NCI-H82 treated with DMSO at 0.1 percent for 48 hours (cell line): ENCODE measurements around the gene LBX2.
A peak's percentile ranks its signal among the peaks of the same experiment; 100 is the strongest.

ENCODE experiments used
- DNase-seq: peaks from one replicate; lab custom pipeline; 2025; ENCODE audit not compliant: unreplicated experiment; lab: John Stamatoyannopoulos, UW

The LBX2 gene

GRCh38 chr2:74458132-74458937 lies 41.1 kb downstream of the LBX2 start, which contains the start of gene WBP1:
Gene WBP1, plus strand, starts transcription at chr2:74458438. Its CDS starts 165 bp downstream, at chr2:74458603.
- DNase-seq = peak; percentile 100

- peak; percentile 40 for DNase-seq
Measured at GRCh38 chr2:74457549-74458131, 41.8 kb downstream of the LBX2 start.

- no peak for DNase-seq
Measured at GRCh38 chr2:74457129-74457548, 42.3 kb downstream of the LBX2 start.

GRCh38 chr2:74454654-74455511 lies 44.5 kb downstream of the LBX2 start, which contains the start of gene INO80B:
Gene INO80B, plus strand, starts transcription at chr2:74455087. Its CDS starts 30 bp downstream, at chr2:74455117.
- DNase-seq = peak; percentile 98

- DNase-seq = no peak
Measured at GRCh38 chr2:74450570-74451190, 48.7 kb downstream of the LBX2 start.

GRCh38 chr2:74448771-74449170 lies 50.6 kb downstream of the LBX2 start:
- DNase-seq = no peak
